ENCODE results near the gene MCF2L2. TPM values are rescaled to one million over a fixed set of nuclear protein-coding genes. Genes with fewer than 3 reads are reported as not detected.

MCF2L2 gene
- total RNA-seq, 1 experiment from 2014 or later = 0.24 TPM

- peak; percentile 6 for DNase-seq (ENCODE audit: low read depth)
These were observed 100.3 kb downstream of the MCF2L2 start for GRCh38 chr3:183328164-183328563.

GRCh38 chr3:183327343-183327742 lies 101.1 kb downstream of the MCF2L2 start:
- no peak for DNase-seq (ENCODE audit: low read depth)

GRCh38 chr3:183324083-183324482 lies 104.3 kb downstream of the MCF2L2 start:
- DNase-seq (ENCODE audit: low read depth) = peak; percentile 36

- no peak for DNase-seq (ENCODE audit: low read depth)
These were observed 109.0 kb downstream of the MCF2L2 start for GRCh38 chr3:183319371-183319770.

- DNase-seq (ENCODE audit: low read depth) = no peak
These were observed 109.5 kb downstream of the MCF2L2 start for GRCh38 chr3:183318877-183319276.

GRCh38 chr3:183317886-183318865 lies 110.2 kb downstream of the MCF2L2 start:
- DNase-seq (ENCODE audit: low read depth) = no peak

GRCh38 chr3:183317271-183317670 lies 111.1 kb downstream of the MCF2L2 start:
- DNase-seq (ENCODE audit: low read depth) = no peak

GRCh38 chr3:183315739-183316138 lies 112.7 kb downstream of the MCF2L2 start:
- DNase-seq (ENCODE audit: low read depth) = no peak

- DNase-seq (ENCODE audit: low read depth) = no peak
These were observed 114.7 kb downstream of the MCF2L2 start for GRCh38 chr3:183313764-183314163.

GRCh38 chr3:183313351-183313750 lies 115.1 kb downstream of the MCF2L2 start:
- no peak for DNase-seq (ENCODE audit: low read depth)

GRCh38 chr3:183312433-183312832 lies 116.0 kb downstream of the MCF2L2 start:
- no peak for DNase-seq (ENCODE audit: low read depth)

GRCh38 chr3:183310936-183311335 lies 117.5 kb downstream of the MCF2L2 start:
- no peak for DNase-seq (ENCODE audit: low read depth)

GRCh38 chr3:183309276-183309675 lies 119.1 kb downstream of the MCF2L2 start:
- DNase-seq (ENCODE audit: low read depth) = no peak

- no peak for DNase-seq (ENCODE audit: low read depth)
These were observed 119.7 kb downstream of the MCF2L2 start for GRCh38 chr3:183308751-183309150.

GRCh38 chr3:183307749-183308148 lies 120.7 kb downstream of the MCF2L2 start:
- no peak for DNase-seq (ENCODE audit: low read depth)

- peak; percentile 44 for DNase-seq (ENCODE audit: low read depth)
These were observed 121.4 kb downstream of the MCF2L2 start for GRCh38 chr3:183306798-183307671.

- DNase-seq (ENCODE audit: low read depth) = no peak
These were observed 124.7 kb downstream of the MCF2L2 start for GRCh38 chr3:183303690-183304089.

GRCh38 chr3:183301937-183302580 lies 126.4 kb downstream of the MCF2L2 start:
- no peak for DNase-seq (ENCODE audit: low read depth)

- DNase-seq (ENCODE audit: low read depth) = no peak
These were observed 127.3 kb downstream of the MCF2L2 start for GRCh38 chr3:183300996-183301562.

- no peak for DNase-seq (ENCODE audit: low read depth)
These were observed 128.4 kb downstream of the MCF2L2 start for GRCh38 chr3:183299976-183300375.

- DNase-seq (ENCODE audit: low read depth) = peak; percentile 92
These were observed 129.7 kb downstream of the MCF2L2 start for GRCh38 chr3:183298701-183299153.
